Activated CD4-positive, alpha-beta T cell treated with anti-CD3 and anti-CD28 coated beads for 36 hours (primary cell): ENCODE results near the gene ZNF462. TPM values are rescaled to one million over a fixed set of nuclear protein-coding genes. Genes with fewer than 3 reads are reported as not detected.

ENCODE experiments used
- ATAC-seq: fragments of 200-7000 bp; cut with Tn5 transposase; one replicate; pipeline ENCODE4 v1.10.0; 2021; ENCODE audit warnings: mild to moderate bottlenecking, moderate library complexity
- CTCF ChIA-PET: fragments of 350-600 bp; sonication (Branson Sonifier 250); formaldehyde crosslinking; loops from one replicate; lab custom pipeline; 2021; ENCODE audit warnings: antibody characterized with exemption; lab: Charles Lee
- POLR2A ChIA-PET: fragments of 350-600 bp; sonication (Branson Sonifier 250); formaldehyde crosslinking; loops from one replicate; lab custom pipeline; 2021; ENCODE audit warnings: antibody characterized with exemption, inconsistent platforms; lab: Charles Lee
- DNase-seq: peaks from one replicate; pipeline ENCODE4 v3.0.0-alpha.2; 2020
- H3K27ac Mint-ChIP-seq: one replicate; pipeline ENCODE4 v1.8.0; 2021; ENCODE audit warnings: mixed read lengths
- H3K27me3 Mint-ChIP-seq: one replicate; pipeline ENCODE4 v1.8.0; 2021; ENCODE audit warnings: mixed read lengths
- H3K36me3 Mint-ChIP-seq: one replicate; pipeline ENCODE4 v1.8.0; 2021; ENCODE audit warnings: low read depth, mixed read lengths
- H3K4me1 Mint-ChIP-seq: one replicate; pipeline ENCODE4 v1.8.0; 2021; ENCODE audit warnings: mixed read lengths
- H3K4me3 Mint-ChIP-seq: one replicate; pipeline ENCODE4 v1.8.0; 2021; ENCODE audit warnings: mild to moderate bottlenecking, moderate library complexity, mixed read lengths
- H3K9me3 Mint-ChIP-seq: one replicate; pipeline ENCODE4 v1.8.0; 2021; ENCODE audit warnings: low read depth, mixed read lengths
- intact Hi-C, 2 experiments: fragments of 100-400 bp; cut with DNase I in 1 of 2; cut with micrococcal nuclease in 1 of 2; formaldehyde crosslinking; loops; one replicate each; pipeline versions ENCODE4 v1.14.2 to v1.15.1; 2022 to 2024; cut with DNase I, micrococcal nuclease
- total RNA-seq, 2 experiments: library from RNA; stranded (reverse); gene quantifications; one replicate each; pipeline ENCODE4 v1.2.3, GENCODE V29; 2021

ZNF462 gene
- total RNA-seq, 2 experiments from 2014 or later = 0.27 to 0.42 TPM

DNA sequence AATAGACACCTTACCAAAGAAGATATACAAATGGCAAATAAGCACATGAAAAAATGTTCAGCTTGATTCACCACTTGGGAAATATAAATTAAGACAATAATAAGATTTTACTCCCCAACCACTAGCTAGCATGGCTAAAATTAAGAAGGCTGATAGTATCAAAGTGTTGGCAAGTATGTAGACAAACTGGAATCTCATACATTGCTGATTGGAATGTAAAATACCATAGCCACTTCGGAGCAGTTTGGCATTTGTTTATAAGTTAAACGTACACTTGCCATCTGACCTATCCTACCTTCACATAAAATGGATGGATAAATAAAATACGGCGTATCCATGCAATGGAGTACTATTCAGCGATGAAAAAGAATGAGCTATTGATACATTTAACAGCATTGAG lies 129.2 kb downstream of the ZNF462 start:
- Mint-ChIP-seq H3K4me1 (no peaks in the 10 kb centered on the region), H3K36me3 (no peaks in the 10 kb centered on the region), H3K27ac (no peak overlapping the region), H3K4me3 (no peak overlapping the region), H3K9me3 (peaks cover 2% of the 10 kb centered on the region), H3K27me3 (peaks cover 2% of the 10 kb centered on the region)
- intact Hi-C loops = no loop called here
- CTCF ChIA-PET = no interaction called here
- DNase-seq (no peak), ATAC-seq (no peak)
- POLR2A ChIA-PET = no interaction called here

DNA sequence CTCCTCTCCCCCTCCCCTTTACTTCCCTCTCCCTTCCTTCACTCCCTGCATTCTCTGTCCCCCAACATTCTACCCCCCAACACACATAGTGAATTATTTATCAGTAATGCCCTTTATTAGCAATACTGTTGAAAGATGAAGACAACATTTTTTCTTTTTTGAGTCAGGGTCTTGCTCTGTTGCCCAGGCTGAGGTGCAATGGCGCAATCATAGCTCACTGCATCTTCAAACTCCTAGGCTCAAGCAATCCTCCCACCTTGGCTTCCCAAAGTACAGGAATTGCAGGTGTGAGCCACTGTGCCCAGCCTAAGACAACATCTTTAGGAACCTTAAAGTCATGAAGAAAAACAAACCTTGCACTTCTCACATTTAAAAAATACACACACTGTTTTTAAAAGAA lies 130.6 kb downstream of the ZNF462 start:
- CTCF ChIA-PET = no interaction called here
- POLR2A ChIA-PET = no interaction called here

DNA sequence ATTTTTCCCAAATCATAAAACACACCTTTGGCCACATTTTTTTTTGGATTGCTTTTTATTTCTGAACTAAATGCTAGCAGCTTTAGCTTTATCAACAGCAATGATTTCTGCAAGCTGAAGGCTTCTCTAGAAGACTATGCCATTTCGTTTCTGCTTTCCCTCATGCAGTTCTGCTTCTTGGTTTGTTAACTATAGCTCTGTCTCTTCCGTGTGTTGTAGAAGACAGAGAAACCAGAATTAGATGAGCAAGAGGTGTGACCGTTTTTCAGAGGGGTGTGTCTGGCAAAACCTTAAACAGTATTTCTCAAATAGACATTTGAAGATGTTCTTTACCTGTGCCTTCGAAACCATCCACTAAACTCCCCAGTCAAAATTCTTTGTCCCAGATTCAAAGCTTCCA lies 131.5 kb downstream of the ZNF462 start:
- no peaks in the 10 kb centered on the region for H3K36me3 Mint-ChIP-seq
- ChIA-PET CTCF (interaction anchor here (0.8 kb wide), 1 partner anchor 26 kb away, joined by 3 read pairs; no protein-coding TSS in a partner anchor), POLR2A (no interaction called here)
- no peaks in the 10 kb centered on the region for H3K9me3 Mint-ChIP-seq
- H3K27me3 Mint-ChIP-seq = no peaks in the 10 kb centered on the region
- ATAC-seq (no peak), DNase-seq (no peak)
- H3K4me1 Mint-ChIP-seq = no peaks in the 10 kb centered on the region
- intact Hi-C loops = no loop called here
- H3K27ac Mint-ChIP-seq = no peak overlapping the region
- H3K4me3 Mint-ChIP-seq = no peak overlapping the region

More for the DNA sequence above, 130.6 kb downstream of the ZNF462 start:
- no peak overlapping the region for H3K4me3 Mint-ChIP-seq
- DNase-seq (no peak), ATAC-seq (no peak)
- H3K9me3 Mint-ChIP-seq = no peaks in the 10 kb centered on the region
- H3K27me3 Mint-ChIP-seq = no peaks in the 10 kb centered on the region
- intact Hi-C loops = no loop called here
- no peaks in the 10 kb centered on the region for H3K36me3 Mint-ChIP-seq
- H3K27ac Mint-ChIP-seq = no peak overlapping the region
- no peaks in the 10 kb centered on the region for H3K4me1 Mint-ChIP-seq

DNA sequence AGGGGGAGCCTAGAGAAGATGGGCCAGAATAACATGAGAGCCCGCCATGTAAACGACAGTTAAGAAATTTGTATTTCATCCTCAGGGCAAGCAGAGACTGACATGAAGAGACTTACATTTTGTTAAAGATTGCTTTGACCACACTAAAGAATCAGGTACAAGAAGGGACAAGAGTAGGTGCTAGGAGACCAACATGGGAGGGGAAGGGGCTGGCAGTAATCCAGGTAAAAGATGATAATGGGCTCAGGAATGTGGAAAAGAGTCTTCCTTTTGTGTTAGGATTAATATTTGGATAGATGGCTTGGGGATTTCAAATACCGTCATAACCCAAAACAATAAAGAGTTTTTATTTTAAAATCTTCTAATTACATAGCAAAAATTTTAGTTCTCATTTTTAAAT lies 137.3 kb downstream of the ZNF462 start:
- Mint-ChIP-seq H3K4me1 (no peaks in the 10 kb centered on the region), H3K36me3 (no peaks in the 10 kb centered on the region), H3K27me3 (no peaks in the 10 kb centered on the region), H3K27ac (no peak overlapping the region), H3K9me3 (no peaks in the 10 kb centered on the region), H3K4me3 (no peak overlapping the region)
- intact Hi-C loops = no loop called here
- POLR2A ChIA-PET = no interaction called here
- CTCF ChIA-PET = no interaction called here
- DNase-seq (no peak), ATAC-seq (no peak)

DNA sequence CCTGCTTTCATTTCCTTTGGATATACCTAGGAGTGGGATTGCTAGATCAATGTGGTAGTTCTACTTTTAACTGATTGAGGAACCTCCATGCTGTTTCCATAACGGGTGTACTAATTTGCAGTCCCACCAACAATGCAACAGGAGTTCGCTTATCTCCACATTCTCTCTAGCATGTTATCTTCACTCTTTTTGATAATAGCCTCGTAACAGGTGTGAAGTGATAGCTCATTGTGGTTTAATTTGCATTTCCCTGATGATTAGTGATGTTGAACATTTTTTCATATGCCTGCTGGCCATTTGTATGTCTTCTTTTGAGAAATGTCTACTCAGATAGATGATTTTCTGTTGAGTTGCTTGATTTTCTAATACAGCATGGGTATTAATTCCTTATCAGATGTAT lies 142.2 kb downstream of the ZNF462 start:
- ChIA-PET CTCF (no interaction called here), POLR2A (no interaction called here)
- Mint-ChIP-seq H3K27ac (no peak overlapping the region), H3K36me3 (no peaks in the 10 kb centered on the region), H3K4me1 (no peaks in the 10 kb centered on the region), H3K4me3 (no peak overlapping the region), H3K9me3 (no peaks in the 10 kb centered on the region), H3K27me3 (peaks cover 2% of the 10 kb centered on the region)
- intact Hi-C loops = no loop called here
- DNase-seq (no peak), ATAC-seq (no peak)

DNA sequence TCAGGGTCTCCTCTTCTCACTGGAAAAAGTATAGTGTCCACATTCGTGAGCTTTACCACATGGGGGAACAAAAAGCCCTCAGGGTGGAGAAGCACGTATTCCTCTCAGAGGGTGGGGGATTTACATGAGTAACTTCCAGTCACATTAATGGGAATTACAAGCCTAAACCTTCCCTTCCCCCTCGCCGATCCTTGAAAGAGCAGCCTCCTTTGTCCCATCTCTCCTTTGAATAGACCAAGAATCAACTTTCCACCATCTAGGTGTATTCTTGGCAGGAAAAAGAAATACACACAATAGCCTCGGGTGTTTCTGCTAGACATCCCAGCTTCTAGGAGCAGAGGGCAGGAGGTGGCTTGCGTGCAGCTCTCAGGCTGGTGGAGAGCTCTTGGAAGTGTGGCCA lies 144.4 kb downstream of the ZNF462 start:
- no peak for DNase-seq
- intact Hi-C loops = no loop called here

DNA sequence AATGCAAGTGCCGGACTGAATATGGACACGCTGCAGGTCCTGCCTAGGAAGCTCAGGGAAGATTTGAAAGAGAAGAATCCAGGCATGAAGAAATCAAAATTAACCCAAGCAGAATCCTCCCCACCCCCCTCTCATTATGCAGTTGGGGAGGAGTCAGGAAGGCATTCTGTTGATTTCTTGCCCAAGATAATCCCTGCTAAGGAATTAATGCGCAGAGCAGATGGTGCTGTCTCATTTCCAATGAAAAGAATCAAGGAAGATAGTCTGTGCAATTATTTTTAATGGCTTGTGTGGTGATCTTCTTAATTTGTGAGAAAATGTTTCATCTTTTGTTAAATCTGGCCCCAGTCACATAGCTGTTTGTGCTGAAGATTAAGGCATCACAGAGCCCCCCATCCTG lies 145.0 kb downstream of the ZNF462 start:
- peaks cover 4% of the 10 kb centered on the region for H3K27me3 Mint-ChIP-seq
- no peaks in the 10 kb centered on the region for H3K4me1 Mint-ChIP-seq
- no peaks in the 10 kb centered on the region for H3K36me3 Mint-ChIP-seq
- intact Hi-C loops = no loop called here
- ATAC-seq = no peak
- ChIA-PET CTCF (no interaction called here), POLR2A (no interaction called here)
- peaks cover 2% of the 10 kb centered on the region for H3K9me3 Mint-ChIP-seq
- no peak overlapping the region for H3K27ac Mint-ChIP-seq
- no peak for DNase-seq
- no peak overlapping the region for H3K4me3 Mint-ChIP-seq

More for the DNA sequence above, 144.4 kb downstream of the ZNF462 start:
- Mint-ChIP-seq H3K27me3 (peaks cover 4% of the 10 kb centered on the region), H3K36me3 (no peaks in the 10 kb centered on the region), H3K9me3 (peaks cover 2% of the 10 kb centered on the region), H3K4me1 (no peaks in the 10 kb centered on the region), H3K4me3 (no peak overlapping the region), H3K27ac (no peak overlapping the region)
- ChIA-PET CTCF (no interaction called here), POLR2A (no interaction called here)
- ATAC-seq = no peak

DNA sequence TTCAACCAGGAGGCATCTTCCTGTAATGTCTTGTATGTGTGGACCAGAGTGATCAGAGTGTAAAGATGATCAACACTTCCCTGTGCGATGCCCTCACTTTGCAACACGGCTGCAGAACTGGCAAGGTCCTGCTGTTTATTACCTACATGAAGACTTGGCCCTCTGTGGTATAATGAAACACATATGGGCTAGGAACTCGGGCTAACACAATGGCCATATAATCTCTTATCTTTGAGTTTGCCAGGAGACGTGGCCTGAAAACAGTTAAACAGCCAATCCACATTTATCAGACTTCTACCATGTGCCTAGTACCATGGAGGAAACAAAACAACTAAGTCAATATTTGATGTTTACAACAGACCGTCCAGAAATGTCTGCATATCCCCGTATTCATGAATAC lies 145.5 kb downstream of the ZNF462 start:
- intact Hi-C loops = no loop called here
- no peaks in the 10 kb centered on the region for H3K36me3 Mint-ChIP-seq
- POLR2A ChIA-PET = no interaction called here
- ATAC-seq = no peak
- H3K27me3 Mint-ChIP-seq = peaks cover 4% of the 10 kb centered on the region
- no peak overlapping the region for H3K27ac Mint-ChIP-seq
- no peak for DNase-seq
- H3K9me3 Mint-ChIP-seq = peaks cover 2% of the 10 kb centered on the region
- no peak overlapping the region for H3K4me3 Mint-ChIP-seq
- no peaks in the 10 kb centered on the region for H3K4me1 Mint-ChIP-seq
- CTCF ChIA-PET = no interaction called here

DNA sequence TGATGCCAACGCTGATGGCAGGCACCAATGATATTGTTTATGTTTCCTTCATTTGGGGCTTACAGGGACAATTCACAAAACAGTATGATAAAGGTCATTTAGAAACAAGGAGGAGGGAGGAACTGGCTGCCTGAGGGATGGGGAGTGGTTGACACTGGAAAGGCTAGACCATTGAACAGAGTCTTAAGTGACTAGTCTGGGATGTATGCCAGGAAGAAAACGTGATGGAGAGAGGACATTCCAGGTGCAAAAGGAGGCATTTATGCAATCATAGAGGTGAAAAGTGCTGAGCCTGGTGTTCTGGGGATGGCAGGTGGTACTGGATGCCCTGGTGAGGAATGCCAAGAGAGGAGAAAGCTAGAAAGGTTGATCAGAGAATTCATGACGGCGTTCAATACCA lies 153.4 kb downstream of the ZNF462 start:
- H3K27ac Mint-ChIP-seq = no peak overlapping the region
- H3K36me3 Mint-ChIP-seq = no peaks in the 10 kb centered on the region
- intact Hi-C loops = no loop called here
- ChIA-PET CTCF (no interaction called here), POLR2A (no interaction called here)
- H3K9me3 Mint-ChIP-seq = peaks cover 6% of the 10 kb centered on the region
- H3K27me3 Mint-ChIP-seq = peaks cover 7% of the 10 kb centered on the region
- no peak for ATAC-seq
- DNase-seq = no peak
- H3K4me3 Mint-ChIP-seq = no peak overlapping the region
- H3K4me1 Mint-ChIP-seq = peaks cover 6% of the 10 kb centered on the region

DNA sequence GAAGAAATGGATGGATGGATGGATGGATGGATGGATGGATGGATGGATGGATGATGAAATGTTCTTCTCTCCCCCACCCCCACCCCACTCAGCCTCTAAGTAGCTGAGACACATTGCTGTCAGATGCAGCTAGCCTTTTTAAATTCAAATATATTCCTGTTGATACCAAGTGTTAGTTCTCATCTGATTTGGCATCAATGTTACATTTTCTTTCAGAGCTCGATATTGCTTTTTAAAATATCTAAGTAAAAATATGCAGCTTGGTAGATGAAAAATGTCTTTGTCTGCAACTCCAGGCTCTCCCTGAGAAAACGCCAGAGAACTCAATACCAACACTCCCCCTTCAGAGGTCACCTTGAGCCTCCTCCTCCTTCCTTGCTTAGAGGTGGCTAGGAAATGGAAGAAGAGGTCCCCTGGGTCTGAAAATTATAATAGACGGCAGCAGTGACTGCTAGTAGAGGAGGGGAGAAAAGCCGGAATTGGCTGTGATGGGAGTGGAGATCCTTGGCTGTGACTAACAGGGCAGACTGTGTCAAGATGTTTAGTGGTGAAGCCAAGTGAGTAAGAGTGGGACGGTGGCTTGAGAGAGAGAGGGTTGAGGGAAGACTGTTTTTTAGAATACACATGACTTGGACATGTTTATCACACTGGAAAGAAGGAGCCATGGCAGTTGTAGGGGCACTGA lies 156.0 kb downstream of the ZNF462 start:
- no peak for ATAC-seq
- CTCF ChIA-PET = no interaction called here

DNA sequence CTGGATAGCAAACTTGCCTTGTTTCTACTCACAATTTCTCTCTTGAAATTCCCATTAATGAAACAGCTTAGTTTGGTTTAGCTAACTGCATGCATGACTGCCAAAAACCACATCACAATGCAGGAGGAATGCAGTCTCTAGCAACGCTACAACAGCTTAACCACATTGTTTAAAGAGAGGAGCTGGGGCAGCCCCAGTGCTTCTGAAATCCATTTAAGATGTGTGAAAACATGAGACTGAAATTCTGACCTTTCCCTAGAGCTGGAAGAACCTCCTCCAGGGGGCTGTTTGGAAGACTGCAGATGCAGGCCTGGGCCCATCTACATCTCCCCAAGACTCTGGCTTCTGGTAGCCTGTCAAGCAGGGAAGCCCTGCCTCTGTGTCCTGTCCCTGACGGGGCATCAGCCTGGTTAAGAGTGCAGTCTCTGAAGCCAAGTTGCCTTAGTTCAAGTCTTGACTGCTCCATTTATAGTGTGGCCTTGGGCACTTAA lies 157.1 kb downstream of the ZNF462 start:
- Mint-ChIP-seq H3K27ac (no peak overlapping the region), H3K27me3 (peaks cover 6% of the 10 kb centered on the region), H3K9me3 (peaks cover 4% of the 10 kb centered on the region), H3K36me3 (no peaks in the 10 kb centered on the region), H3K4me1 (peaks cover 10% of the 10 kb centered on the region), H3K4me3 (no peak overlapping the region)
- ChIA-PET CTCF (no interaction called here), POLR2A (no interaction called here)
- DNase-seq = no peak
- intact Hi-C loops = no loop called here
- no peak for ATAC-seq

More for the DNA sequence above, 156.0 kb downstream of the ZNF462 start:
- peaks cover 6% of the 10 kb centered on the region for H3K27me3 Mint-ChIP-seq
- H3K36me3 Mint-ChIP-seq = no peaks in the 10 kb centered on the region
- H3K9me3 Mint-ChIP-seq = peaks cover 4% of the 10 kb centered on the region
- H3K4me3 Mint-ChIP-seq = no peak overlapping the region
- POLR2A ChIA-PET = no interaction called here
- peaks cover 6% of the 10 kb centered on the region for H3K4me1 Mint-ChIP-seq
- DNase-seq = no peak
- no peak overlapping the region for H3K27ac Mint-ChIP-seq
- intact Hi-C loops = no loop called here

DNA sequence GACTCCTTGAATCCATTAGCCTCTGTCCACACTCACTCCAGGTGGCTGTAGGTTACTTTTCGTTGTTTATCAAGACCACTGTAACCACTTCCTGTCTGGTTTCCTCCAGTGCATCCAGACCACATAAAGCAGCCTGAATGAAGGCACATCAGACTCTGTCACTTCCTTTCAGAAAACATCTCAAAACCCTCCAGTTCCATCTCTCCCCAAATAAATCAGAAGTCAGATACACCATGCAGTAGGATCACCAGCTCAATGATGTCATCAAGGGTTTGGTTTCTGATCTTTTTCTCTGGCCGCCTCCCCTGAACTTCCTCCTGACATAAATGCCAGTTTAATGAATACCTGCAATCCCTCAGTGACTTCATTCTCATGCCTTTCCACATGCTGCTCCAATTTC lies 161.2 kb downstream of the ZNF462 start:
- H3K27me3 Mint-ChIP-seq = peaks cover 3% of the 10 kb centered on the region
- intact Hi-C loops = no loop called here
- H3K4me1 Mint-ChIP-seq = peaks cover 12% of the 10 kb centered on the region
- no peaks in the 10 kb centered on the region for H3K36me3 Mint-ChIP-seq
- no peak for ATAC-seq
- no peak overlapping the region for H3K27ac Mint-ChIP-seq
- DNase-seq = no peak
- H3K4me3 Mint-ChIP-seq = no peak overlapping the region
- H3K9me3 Mint-ChIP-seq = no peaks in the 10 kb centered on the region
- ChIA-PET CTCF (no interaction called here), POLR2A (no interaction called here)
